ENCODE measurements around the gene TASL.

GRCh38 chrX:30590368-30590767 lies 12.8 kb upstream of the TASL start:
- TF ChIP-seq CTCF (IDR thresholded peaks at IDR 0.05; ENCODE audit: borderline replicate concordance, extremely low read depth, low read length, poor library complexity, severe bottlenecking) (no peak), EZH2 (IDR thresholded peaks at IDR 0.05; ENCODE audit: borderline replicate concordance, low read depth, low read length, severe bottlenecking) (no peak)

All from DND-41 (cell line).